HG02610 (cell line): ENCODE measurements around the gene RASGRF2.
"Not testable (repeated sequence)": the region's sequence is repeated elsewhere in the genome, so short reads cannot be mapped to it uniquely, and the experiment has no call there.

ENCODE experiments used
- ATAC-seq: cut with Tn5 transposase; IDR thresholded peaks from one replicate; pipeline ENCODE4 v1.9.1; 2021; ENCODE audit warnings: mild to moderate bottlenecking, moderate library complexity; ENCODE audit not compliant: unreplicated experiment

The RASGRF2 gene

DNA sequence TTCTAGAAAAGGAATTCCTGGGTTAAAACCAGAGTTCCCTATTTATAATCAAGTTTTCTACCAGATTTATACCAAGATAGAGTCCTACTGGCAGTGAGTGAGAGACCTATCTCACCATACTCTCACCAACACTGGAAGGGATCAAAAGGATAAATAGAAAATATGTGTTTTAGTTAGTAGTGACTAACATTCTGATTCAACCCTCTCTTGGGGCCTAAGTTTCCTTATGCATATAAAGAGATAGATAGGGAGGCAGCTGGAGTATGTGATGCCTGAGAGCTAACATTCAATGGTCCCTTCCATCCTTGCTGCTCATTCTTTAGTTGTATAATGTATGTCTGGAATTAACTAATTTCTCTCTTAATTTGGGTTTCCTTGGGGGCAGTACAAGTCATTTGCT is 304.9 kb downstream of the RASGRF2 start:
- no peak for ATAC-seq

DNA sequence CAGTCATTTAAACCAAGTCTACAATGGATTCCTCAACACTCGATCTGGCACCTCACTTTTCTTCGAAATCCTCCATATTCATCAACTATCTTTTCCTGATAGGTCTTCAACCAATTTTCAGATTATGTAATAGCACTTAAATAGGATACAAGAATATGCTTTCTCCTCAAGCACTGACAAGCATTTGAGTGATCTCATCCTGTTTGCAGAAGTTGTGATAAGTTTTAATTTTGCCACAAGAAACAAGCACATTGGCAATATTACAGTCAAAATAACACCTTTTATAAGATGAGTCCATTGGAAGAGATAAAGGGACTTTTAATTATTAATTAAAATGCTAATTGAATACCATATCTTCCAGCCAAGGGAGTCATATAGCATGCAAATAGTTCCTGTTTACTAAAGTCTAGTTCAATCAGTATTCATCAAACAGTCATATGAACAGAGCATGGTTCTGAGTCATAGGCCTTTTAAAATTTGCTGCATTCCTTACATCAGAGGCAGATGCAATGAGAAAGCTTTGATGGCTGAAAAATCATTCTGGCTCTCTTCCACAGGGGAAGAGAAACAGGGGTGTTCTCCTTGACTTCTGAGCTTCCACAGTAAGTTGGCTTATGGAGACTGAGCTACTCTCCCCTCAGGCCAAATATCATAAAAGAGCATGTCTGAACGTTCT is 308.5 kb downstream of the RASGRF2 start:
- ATAC-seq = no peak

DNA sequence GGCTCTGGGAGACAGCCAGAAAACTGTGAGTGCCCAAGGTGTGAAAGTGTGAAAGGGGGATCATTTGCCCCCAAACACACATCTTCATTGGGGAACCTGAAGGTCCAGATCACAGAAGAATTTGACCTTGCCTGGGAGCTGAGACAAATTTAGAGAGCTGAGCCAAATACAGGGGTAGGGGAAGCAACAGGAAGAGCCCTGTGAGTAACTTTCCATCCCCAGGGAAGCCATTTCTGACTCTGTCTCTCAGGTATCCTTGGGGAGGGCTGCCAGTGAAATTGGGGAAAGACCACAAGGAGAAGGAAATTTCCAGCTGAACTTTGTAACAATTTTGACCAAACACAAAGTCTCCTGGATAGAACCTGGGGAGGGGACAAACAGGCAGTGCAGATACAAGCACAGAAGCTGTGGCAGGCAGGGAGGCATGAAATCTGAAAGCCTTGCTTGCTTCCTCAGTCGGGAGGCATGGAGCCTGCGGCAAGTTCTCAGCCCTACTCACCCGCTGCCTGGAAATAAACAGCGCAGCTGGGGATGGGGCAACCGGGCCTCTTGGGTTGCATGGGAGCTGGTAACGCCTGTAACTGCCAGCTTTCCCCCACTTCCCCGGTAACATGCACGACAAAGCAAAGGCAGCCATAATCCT is 309.7 kb downstream of the RASGRF2 start:
- ATAC-seq = no peak

DNA sequence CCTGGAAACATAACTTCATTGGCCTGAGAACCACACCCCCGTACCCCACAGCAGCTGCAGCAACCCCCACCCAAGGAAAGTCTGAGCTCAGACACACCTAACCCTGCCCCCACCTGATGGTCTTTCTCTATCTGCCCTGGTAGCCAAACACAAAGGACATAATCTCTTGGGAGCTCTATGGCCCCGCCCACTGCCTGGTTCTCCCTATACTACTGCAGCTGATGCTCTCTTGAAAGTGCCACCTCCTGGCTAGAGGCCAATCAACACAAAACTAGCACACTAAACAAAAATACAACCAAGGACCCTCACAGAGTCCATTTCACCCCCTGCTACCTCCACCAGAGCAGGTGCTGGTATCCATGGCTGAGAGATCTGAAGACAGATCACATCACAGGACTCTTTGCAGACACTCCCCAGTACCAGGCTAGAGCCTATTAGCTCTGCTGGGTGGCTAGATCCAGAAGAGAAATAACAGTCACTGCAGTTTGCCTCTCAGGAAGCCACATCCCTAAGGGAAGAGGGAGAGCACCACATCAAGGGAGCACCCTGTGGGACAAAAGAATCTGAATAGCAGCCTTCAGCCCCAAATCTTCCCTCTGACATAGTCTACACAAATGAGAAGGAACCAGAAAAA is 310.3 kb downstream of the RASGRF2 start:
- not testable (repeated sequence) for ATAC-seq
